Gastrocnemius medialis (tissue), 4 donors: Measurements from ENCODE around the gene BSPH1.

Experiments
- POLR2A ChIP-seq, 2 donors: fragments of 450-650 bp; IDR thresholded peaks; one replicate each; pipeline ENCODE4 v1.6.1; 2017; ENCODE audit warnings: antibody characterized with exemption in 2 of 2, mild to moderate bottlenecking in 2 of 2, moderate library complexity in 2 of 2
- TF ChIP-seq, protein P1 (sequence below), 5 experiments: fragments of 450-650 bp in 3 of 5; fragments of 200-600 bp in 2 of 5; sonication (generic) in 2 of 5; IDR thresholded peaks in 4 of 5; conservative IDR thresholded peaks in 1 of 5; 1 replicate in 4 of 5; 2 replicates in 1 of 5; pipeline ENCODE4 v1.5.1; 2016 to 2019; ENCODE audit warnings: antibody characterized with exemption in 5 of 5, mild to moderate bottlenecking in 3 of 5, moderate library complexity in 3 of 5

- TF ChIP-seq, protein P1, sequence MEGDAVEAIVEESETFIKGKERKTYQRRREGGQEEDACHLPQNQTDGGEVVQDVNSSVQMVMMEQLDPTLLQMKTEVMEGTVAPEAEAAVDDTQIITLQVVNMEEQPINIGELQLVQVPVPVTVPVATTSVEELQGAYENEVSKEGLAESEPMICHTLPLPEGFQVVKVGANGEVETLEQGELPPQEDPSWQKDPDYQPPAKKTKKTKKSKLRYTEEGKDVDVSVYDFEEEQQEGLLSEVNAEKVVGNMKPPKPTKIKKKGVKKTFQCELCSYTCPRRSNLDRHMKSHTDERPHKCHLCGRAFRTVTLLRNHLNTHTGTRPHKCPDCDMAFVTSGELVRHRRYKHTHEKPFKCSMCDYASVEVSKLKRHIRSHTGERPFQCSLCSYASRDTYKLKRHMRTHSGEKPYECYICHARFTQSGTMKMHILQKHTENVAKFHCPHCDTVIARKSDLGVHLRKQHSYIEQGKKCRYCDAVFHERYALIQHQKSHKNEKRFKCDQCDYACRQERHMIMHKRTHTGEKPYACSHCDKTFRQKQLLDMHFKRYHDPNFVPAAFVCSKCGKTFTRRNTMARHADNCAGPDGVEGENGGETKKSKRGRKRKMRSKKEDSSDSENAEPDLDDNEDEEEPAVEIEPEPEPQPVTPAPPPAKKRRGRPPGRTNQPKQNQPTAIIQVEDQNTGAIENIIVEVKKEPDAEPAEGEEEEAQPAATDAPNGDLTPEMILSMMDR (IDR thresholded peaks at IDR 0.05 in 4 of 5, conservative IDR thresholded peaks at IDR 0.05 in 1 of 5), result no peak
- TF ChIP-seq POLR2A (IDR thresholded peaks at IDR 0.05), result no peak
Measured at GRCh38 chr19:48020686-48021085, 28.7 kb upstream of the BSPH1 start.
